Hepatocyte (in vitro differentiated cells): ENCODE data around the gene WNT4.

Experiments
- EZH2phosphoT487 ChIP-seq: fragments of 200-600 bp; sonication (generic); IDR thresholded peaks from one replicate; pipeline ENCODE4 v1.6.1; 2018; ENCODE audit warnings: antibody characterized with exemption, mild to moderate bottlenecking, low read depth, moderate library complexity; ENCODE audit not compliant: unreplicated experiment, severe bottlenecking
- TF ChIP-seq, protein P1 (sequence below): fragments of 200-600 bp; sonication (generic); IDR thresholded peaks from 2 replicates; pipeline ENCODE4 v1.5.1; 2016; ENCODE audit warnings: antibody characterized with exemption, mild to moderate bottlenecking; ENCODE audit not compliant: poor library complexity

DNA sequence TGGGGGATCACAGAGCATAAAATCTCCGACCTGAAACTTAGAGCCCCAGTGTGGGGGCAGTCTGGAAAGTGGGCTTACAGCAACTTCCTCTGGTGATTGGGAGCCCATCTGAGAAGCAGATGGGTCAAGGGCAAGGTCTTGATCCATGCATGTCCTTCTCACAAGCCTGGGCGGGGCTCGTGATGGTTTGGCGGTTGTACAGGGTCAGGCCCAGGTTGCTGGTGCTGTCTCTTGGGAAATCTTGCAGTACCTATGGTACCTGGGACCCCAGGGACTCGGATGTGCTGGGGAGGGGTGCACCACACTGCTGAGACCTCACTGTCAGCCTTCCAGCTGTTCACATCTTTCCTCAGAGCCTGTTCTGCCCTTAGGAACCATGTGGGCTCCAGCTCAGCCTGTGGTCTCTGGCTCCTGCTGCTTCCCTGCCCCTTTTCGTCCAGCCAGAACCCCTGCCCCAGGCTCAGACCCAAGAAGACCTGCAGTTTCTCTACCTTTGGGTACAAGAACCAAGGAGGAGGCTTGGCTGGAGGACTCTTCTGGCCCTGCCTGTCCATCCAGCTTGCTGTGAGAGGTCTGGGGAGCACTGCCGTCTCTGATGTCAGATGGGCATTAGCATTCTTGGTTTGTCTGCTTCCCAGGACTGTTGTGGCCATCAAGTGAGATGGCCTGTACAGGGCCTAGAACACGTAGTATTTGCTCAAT is 24.5 kb downstream of the WNT4 start:
- TF ChIP-seq, protein P1, sequence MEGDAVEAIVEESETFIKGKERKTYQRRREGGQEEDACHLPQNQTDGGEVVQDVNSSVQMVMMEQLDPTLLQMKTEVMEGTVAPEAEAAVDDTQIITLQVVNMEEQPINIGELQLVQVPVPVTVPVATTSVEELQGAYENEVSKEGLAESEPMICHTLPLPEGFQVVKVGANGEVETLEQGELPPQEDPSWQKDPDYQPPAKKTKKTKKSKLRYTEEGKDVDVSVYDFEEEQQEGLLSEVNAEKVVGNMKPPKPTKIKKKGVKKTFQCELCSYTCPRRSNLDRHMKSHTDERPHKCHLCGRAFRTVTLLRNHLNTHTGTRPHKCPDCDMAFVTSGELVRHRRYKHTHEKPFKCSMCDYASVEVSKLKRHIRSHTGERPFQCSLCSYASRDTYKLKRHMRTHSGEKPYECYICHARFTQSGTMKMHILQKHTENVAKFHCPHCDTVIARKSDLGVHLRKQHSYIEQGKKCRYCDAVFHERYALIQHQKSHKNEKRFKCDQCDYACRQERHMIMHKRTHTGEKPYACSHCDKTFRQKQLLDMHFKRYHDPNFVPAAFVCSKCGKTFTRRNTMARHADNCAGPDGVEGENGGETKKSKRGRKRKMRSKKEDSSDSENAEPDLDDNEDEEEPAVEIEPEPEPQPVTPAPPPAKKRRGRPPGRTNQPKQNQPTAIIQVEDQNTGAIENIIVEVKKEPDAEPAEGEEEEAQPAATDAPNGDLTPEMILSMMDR = no peak
- TF ChIP-seq EZH2phosphoT487 = no peak
